Loucy (cell line): Measurements from ENCODE around the gene PRIMPOL.

ENCODE experiments used
- H2AFZ ChIP-seq: fragments of 200-600 bp; sonication (generic); 2 replicates; pipeline ENCODE4 v1.6.0; 2016; ENCODE audit warnings: antibody characterized with exemption, mild to moderate bottlenecking, low read length, moderate library complexity
- H3F3A ChIP-seq: fragments of 200-600 bp; 2 replicates; pipeline ENCODE4 v1.6.0; 2016; ENCODE audit warnings: antibody characterized with exemption, low read depth, mild to moderate bottlenecking
- H3K27me3 ChIP-seq: fragments of 200-600 bp; sonication (generic); 2 replicates; pipeline ENCODE4 v1.6.1; 2014; ENCODE audit warnings: low read length, mild to moderate bottlenecking; ENCODE audit not compliant: insufficient read depth, poor library complexity, severe bottlenecking
- H3K36me3 ChIP-seq: fragments of 200-600 bp; sonication (generic); 2 replicates; pipeline ENCODE4 v1.6.1; 2016; ENCODE audit warnings: low read length; ENCODE audit not compliant: insufficient read depth
- H3K4me1 ChIP-seq: fragments of 200-600 bp; sonication (generic); 2 replicates; pipeline ENCODE4 v1.5.1; 2014; ENCODE audit warnings: low read length, mild to moderate bottlenecking; ENCODE audit not compliant: insufficient read depth, poor library complexity, severe bottlenecking
- H3K4me2 ChIP-seq: fragments of 200-600 bp; sonication (generic); 2 replicates; pipeline ENCODE4 v1.6.0; 2014; ENCODE audit warnings: antibody characterized with exemption, low read length, low read depth, mild to moderate bottlenecking; ENCODE audit not compliant: poor library complexity, severe bottlenecking
- H3K4me3 ChIP-seq: fragments of 200-600 bp; sonication (generic); 2 replicates; pipeline ENCODE4 v1.5.1; 2014; ENCODE audit warnings: low read length, mild to moderate bottlenecking, mixed read lengths; ENCODE audit not compliant: poor library complexity, severe bottlenecking
- H3K79me2 ChIP-seq: fragments of 200-600 bp; sonication (generic); 2 replicates; pipeline ENCODE4 v1.6.1; 2014; ENCODE audit warnings: low read length; ENCODE audit not compliant: insufficient read depth
- H3K9ac ChIP-seq: fragments of 200-600 bp; sonication (generic); 2 replicates; pipeline ENCODE4 v1.6.0; 2014; ENCODE audit warnings: mild to moderate bottlenecking, low read depth, low read length, moderate library complexity; ENCODE audit not compliant: poor library complexity, severe bottlenecking
- H3K9me2 ChIP-seq: fragments of 200-600 bp; sonication (generic); replicated peaks from 2 replicates; pipeline ENCODE4 v1.6.1; 2016; ENCODE audit warnings: low read depth, low read length, mixed read lengths
- H3K9me3 ChIP-seq: fragments of 200-600 bp; sonication (generic); 2 replicates; pipeline ENCODE4 v1.6.1; 2014; ENCODE audit warnings: mild to moderate bottlenecking, antibody characterized with exemption, low read length, low read depth; ENCODE audit not compliant: insufficient read depth
- H4K20me1 ChIP-seq: fragments of 200-600 bp; sonication (generic); 2 replicates; pipeline ENCODE4 v1.6.0; 2014; ENCODE audit warnings: antibody characterized with exemption, low read length, mild to moderate bottlenecking; ENCODE audit not compliant: insufficient read depth, poor library complexity, severe bottlenecking
- CTCF ChIP-seq: fragments of 200-600 bp; sonication (generic); conservative IDR thresholded peaks from 2 replicates; pipeline ENCODE4 v1.5.1; 2014; ENCODE audit warnings: mild to moderate bottlenecking, antibody characterized with exemption, low read length
- EZH2phosphoT487 ChIP-seq: fragments of 200-600 bp; IDR thresholded peaks from 2 replicates; pipeline ENCODE4 v1.6.1; 2018; ENCODE audit warnings: antibody characterized with exemption, mild to moderate bottlenecking, moderate library complexity, borderline replicate concordance

The PRIMPOL gene

GRCh38 chr4:184693056-184693455, 43.5 kb downstream of the PRIMPOL start:
- H3K9ac ChIP-seq, result no peak overlapping the region
- no peak overlapping the region for H3K4me2 ChIP-seq
- no peaks in the 10 kb centered on the region for H4K20me1 ChIP-seq
- H3K79me2 ChIP-seq, result no peaks in the 10 kb centered on the region
- peaks cover 55% of the 10 kb centered on the region for H3K36me3 ChIP-seq
- H2AFZ ChIP-seq, result no peak overlapping the region
- H3K9me3 ChIP-seq, result no peaks in the 10 kb centered on the region
- no peak overlapping the region for H3K4me3 ChIP-seq
- no peak for TF ChIP-seq CTCF
- TF ChIP-seq EZH2phosphoT487, result no peak
- peaks cover 3% of the 10 kb centered on the region; the same call in 1 of the 2 replicates for H3F3A ChIP-seq
- H3K4me1 ChIP-seq, result peaks cover 10% of the 10 kb centered on the region
- no peaks in the 10 kb centered on the region for H3K27me3 ChIP-seq
- H3K9me2 ChIP-seq, result no peaks in the 10 kb centered on the region

DNA sequence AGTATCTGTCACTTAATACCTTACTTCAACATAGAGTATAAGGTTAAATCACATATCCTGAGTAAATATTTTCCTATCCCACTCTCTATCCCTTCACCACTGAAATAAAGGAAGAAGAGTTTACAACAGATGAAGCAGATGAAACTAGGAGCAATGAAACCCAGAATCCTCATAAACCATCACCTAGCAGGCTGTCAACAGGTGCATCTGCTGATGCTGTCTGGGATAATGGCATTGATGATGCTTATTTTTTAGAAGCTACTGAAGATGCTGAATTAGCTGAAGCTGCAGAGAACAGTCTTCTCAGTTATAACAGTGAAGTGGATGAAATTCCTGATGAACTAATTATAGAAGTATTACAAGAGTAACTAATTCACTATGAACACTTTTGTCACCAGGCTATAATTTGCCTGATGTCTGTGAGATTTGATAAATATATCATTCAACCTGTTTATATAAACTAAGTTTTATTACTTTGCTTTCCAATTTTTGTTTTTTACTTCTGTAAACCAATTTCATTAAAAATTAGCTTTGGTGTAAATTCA, 44.9 kb downstream of the PRIMPOL start:
- Histone ChIP-seq H3K9me2 (no peaks in the 10 kb centered on the region), H3K4me3 (no peak overlapping the region), H3F3A (peaks cover 3% of the 10 kb centered on the region; the same call in 1 of the 2 replicates), H3K9ac (no peak overlapping the region), H4K20me1 (no peaks in the 10 kb centered on the region), H3K9me3 (no peaks in the 10 kb centered on the region), H3K27me3 (no peaks in the 10 kb centered on the region), H2AFZ (no peak overlapping the region), H3K79me2 (no peaks in the 10 kb centered on the region), H3K4me1 (no peaks in the 10 kb centered on the region), H3K36me3 (peaks cover 61% of the 10 kb centered on the region), H3K4me2 (no peak overlapping the region)
- TF ChIP-seq CTCF, result no peak
- TF ChIP-seq EZH2phosphoT487, result no peak

- Histone ChIP-seq H4K20me1 (no peaks in the 10 kb centered on the region), H3K36me3 (peaks cover 65% of the 10 kb centered on the region), H3K9me3 (no peaks in the 10 kb centered on the region), H3K79me2 (no peaks in the 10 kb centered on the region), H2AFZ (no peak overlapping the region), H3K4me3 (no peak overlapping the region), H3K27me3 (no peaks in the 10 kb centered on the region), H3K9ac (no peak overlapping the region), H3K9me2 (no peaks in the 10 kb centered on the region), H3K4me1 (no peaks in the 10 kb centered on the region), H3F3A (peaks cover 3% of the 10 kb centered on the region; the same call in 1 of the 2 replicates), H3K4me2 (no peak overlapping the region)
- TF ChIP-seq CTCF, result no peak
- TF ChIP-seq EZH2phosphoT487, result no peak
Observed at GRCh38 chr4:184695178-184695896, 45.8 kb downstream of the PRIMPOL start.
